Gastroesophageal sphincter (tissue), 3 donors: ENCODE data around the gene FANCI.

Experiments used
- CTCF ChIP-seq, 4 experiments: fragments of 200-600 bp in 2 of 4; fragments of 450-650 bp in 2 of 4; sonication (generic) in 1 of 4; IDR thresholded peaks; one replicate each; pipeline ENCODE4 v1.5.1; 2017 to 2019; ENCODE audit warnings: antibody characterized with exemption in 4 of 4, mild to moderate bottlenecking in 2 of 4, moderate library complexity in 2 of 4
- EP300 ChIP-seq: sonication (generic); formaldehyde crosslinking; IDR thresholded peaks from one replicate; pipeline ENCODE4 v1.6.1; 2017; ENCODE audit warnings: antibody characterized with exemption, mild to moderate bottlenecking
- POLR2AphosphoS5 ChIP-seq: sonication (generic); formaldehyde crosslinking; IDR thresholded peaks from one replicate; pipeline ENCODE4 v1.6.1; 2017; ENCODE audit warnings: antibody characterized with exemption

GRCh38 chr15:89248584-89248983, 4.8 kb downstream of the FANCI start:
- TF ChIP-seq CTCF (IDR thresholded peaks at IDR 0.05): no peak
- no peak for TF ChIP-seq EP300
- TF ChIP-seq POLR2AphosphoS5: no peak
